Prostate gland (tissue), 2 donors: ENCODE data around the gene WNT11.

Experiments used
- POLR2A ChIP-seq: fragments of 450-650 bp; IDR thresholded peaks from one replicate; pipeline ENCODE4 v1.6.1; 2016; ENCODE audit warnings: antibody characterized with exemption, mild to moderate bottlenecking
- POLR2AphosphoS5 ChIP-seq: sonication (generic); formaldehyde crosslinking; IDR thresholded peaks from one replicate; pipeline ENCODE4 v1.6.1; 2017; ENCODE audit warnings: antibody characterized with exemption
- TF ChIP-seq, protein P1 (sequence below), 4 experiments: fragments of 200-600 bp in 2 of 4; fragments of 450-650 bp in 2 of 4; sonication (generic) in 2 of 4; IDR thresholded peaks; 1 replicate in 3 of 4; 2 replicates in 1 of 4; pipeline ENCODE4 v1.5.1; 2016 to 2019; ENCODE audit warnings: antibody characterized with exemption in 4 of 4, mild to moderate bottlenecking in 2 of 4, moderate library complexity in 2 of 4

DNA sequence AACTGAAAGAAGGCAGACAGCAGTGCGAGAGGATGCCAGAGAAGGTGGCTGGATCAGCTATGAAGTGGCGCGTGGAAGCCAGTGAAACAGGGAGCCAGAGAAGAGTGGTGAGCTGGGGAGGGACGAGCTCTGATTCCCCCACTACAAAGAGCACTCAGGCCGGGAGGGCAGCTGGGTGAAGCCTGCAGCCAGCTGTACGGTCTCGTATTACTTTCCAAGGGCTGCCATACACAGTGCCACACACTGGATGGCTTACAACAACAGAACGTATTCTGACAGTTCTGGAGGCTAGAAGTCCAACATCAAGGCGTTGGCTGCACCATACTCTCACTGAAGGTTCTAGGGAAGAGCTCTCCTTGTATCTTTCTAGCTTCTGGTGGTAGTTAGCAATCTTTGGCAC lies 47.1 kb upstream of the WNT11 start:
- no peak for TF ChIP-seq POLR2AphosphoS5
- TF ChIP-seq, protein P1, sequence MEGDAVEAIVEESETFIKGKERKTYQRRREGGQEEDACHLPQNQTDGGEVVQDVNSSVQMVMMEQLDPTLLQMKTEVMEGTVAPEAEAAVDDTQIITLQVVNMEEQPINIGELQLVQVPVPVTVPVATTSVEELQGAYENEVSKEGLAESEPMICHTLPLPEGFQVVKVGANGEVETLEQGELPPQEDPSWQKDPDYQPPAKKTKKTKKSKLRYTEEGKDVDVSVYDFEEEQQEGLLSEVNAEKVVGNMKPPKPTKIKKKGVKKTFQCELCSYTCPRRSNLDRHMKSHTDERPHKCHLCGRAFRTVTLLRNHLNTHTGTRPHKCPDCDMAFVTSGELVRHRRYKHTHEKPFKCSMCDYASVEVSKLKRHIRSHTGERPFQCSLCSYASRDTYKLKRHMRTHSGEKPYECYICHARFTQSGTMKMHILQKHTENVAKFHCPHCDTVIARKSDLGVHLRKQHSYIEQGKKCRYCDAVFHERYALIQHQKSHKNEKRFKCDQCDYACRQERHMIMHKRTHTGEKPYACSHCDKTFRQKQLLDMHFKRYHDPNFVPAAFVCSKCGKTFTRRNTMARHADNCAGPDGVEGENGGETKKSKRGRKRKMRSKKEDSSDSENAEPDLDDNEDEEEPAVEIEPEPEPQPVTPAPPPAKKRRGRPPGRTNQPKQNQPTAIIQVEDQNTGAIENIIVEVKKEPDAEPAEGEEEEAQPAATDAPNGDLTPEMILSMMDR (IDR thresholded peaks at IDR 0.05), result no peak
- TF ChIP-seq POLR2A, result no peak
